Fibroblast of gingiva (primary cell): Measurements from ENCODE around the gene HSPG2.
A peak's percentile ranks its signal among the peaks of the same experiment; 100 is the strongest.
"Not testable (repeated sequence)": the region's sequence is repeated elsewhere in the genome, so short reads cannot be mapped to it uniquely, and the experiment has no call there.

Experiments used
- DNase-seq: peaks from one replicate; pipeline ENCODE4 v3.0.0-alpha.2; 2011; ENCODE audit warnings: low read depth

HSPG2 gene

GRCh38 chr1:21955501-21956281 is 18.6 kb upstream of the HSPG2 start:
- DNase-seq: no peak

GRCh38 chr1:21955058-21955457 is 17.9 kb upstream of the HSPG2 start:
- DNase-seq: no peak

- DNase-seq: no peak
These were observed 15.8 kb upstream of the HSPG2 start for GRCh38 chr1:21952786-21953520.

GRCh38 chr1:21951226-21951870 is 14.2 kb upstream of the HSPG2 start:
- no peak for DNase-seq

GRCh38 chr1:21950734-21951133 is 13.6 kb upstream of the HSPG2 start:
- no peak for DNase-seq

GRCh38 chr1:21946836-21947587 is 9.9 kb upstream of the HSPG2 start:
- DNase-seq: no peak

GRCh38 chr1:21944733-21945073 is 7.6 kb upstream of the HSPG2 start:
- DNase-seq: no peak

GRCh38 chr1:21942959-21943640 is 6.0 kb upstream of the HSPG2 start:
- not testable (repeated sequence) for DNase-seq

GRCh38 chr1:21942464-21942863 is 5.4 kb upstream of the HSPG2 start:
- no peak for DNase-seq

GRCh38 chr1:21941370-21941769 is 4.3 kb upstream of the HSPG2 start:
- DNase-seq: no peak

GRCh38 chr1:21940492-21940891 is 3.4 kb upstream of the HSPG2 start:
- DNase-seq: no peak

GRCh38 chr1:21939650-21940374 is 2.7 kb upstream of the HSPG2 start:
- peak; percentile 85 for DNase-seq

GRCh38 chr1:21938732-21939538 is 1.8 kb upstream of the HSPG2 start:
- no peak for DNase-seq

GRCh38 chr1:21937372-21938121 is 437 bp upstream of the HSPG2 start:
- DNase-seq: peak; percentile 69

GRCh38 chr1:21936366-21937031 is 611 bp downstream of the HSPG2 start:
- DNase-seq: no peak

GRCh38 chr1:21935891-21936365 is 1.2 kb downstream of the HSPG2 start:
- no peak for DNase-seq

- no peak for DNase-seq
These were observed 1.7 kb downstream of the HSPG2 start for GRCh38 chr1:21935393-21935804.

GRCh38 chr1:21933397-21934248 is 3.5 kb downstream of the HSPG2 start:
- DNase-seq: no peak
